ENCODE results near the gene CDCA7. TPM values are rescaled to one million over a fixed set of nuclear protein-coding genes. Genes with fewer than 3 reads are reported as not detected.
A peak's percentile ranks its signal among the peaks of the same experiment; 100 is the strongest.

CDCA7 gene
- total and polyA plus RNA-seq, 2 of the 13 experiments (the other 11 are each of a cell fraction or from before 2014, with no cell fraction given): 46.2 to 57.8 TPM

DNA sequence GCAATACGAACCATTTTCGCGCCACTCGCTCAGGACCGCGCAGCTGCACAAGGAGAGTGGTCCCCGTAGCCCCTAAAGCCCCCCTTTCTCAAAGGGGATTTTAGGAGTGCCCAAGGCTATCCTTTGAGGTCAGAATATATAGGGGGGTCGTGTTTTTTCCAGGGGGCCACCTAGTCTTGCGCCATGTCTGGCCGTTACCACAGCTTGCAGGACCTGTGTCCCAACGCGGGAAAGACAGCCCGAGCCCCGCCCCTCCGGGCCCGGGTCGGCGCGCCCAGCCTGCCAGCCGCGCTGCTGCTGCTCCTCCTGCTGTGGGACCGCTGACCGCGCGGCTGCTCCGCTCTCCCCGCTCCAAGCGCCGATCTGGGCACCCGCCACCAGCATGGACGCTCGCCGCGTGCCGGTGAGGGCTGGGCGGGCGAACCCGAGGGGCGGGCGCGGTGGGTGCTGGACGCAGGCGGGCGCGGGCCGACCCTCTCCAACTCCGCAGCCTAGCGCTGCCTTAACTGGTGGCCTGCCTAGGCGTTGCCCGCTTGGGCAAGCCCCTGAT lies at the start of gene CDCA7 (continued):
- TF ChIP-seq, protein P1, sequence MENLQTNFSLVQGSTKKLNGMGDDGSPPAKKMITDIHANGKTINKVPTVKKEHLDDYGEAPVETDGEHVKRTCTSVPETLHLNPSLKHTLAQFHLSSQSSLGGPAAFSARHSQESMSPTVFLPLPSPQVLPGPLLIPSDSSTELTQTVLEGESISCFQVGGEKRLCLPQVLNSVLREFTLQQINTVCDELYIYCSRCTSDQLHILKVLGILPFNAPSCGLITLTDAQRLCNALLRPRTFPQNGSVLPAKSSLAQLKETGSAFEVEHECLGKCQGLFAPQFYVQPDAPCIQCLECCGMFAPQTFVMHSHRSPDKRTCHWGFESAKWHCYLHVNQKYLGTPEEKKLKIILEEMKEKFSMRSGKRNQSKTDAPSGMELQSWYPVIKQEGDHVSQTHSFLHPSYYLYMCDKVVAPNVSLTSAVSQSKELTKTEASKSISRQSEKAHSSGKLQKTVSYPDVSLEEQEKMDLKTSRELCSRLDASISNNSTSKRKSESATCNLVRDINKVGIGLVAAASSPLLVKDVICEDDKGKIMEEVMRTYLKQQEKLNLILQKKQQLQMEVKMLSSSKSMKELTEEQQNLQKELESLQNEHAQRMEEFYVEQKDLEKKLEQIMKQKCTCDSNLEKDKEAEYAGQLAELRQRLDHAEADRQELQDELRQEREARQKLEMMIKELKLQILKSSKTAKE (CRISPR knock-in tag; IDR thresholded peaks at IDR 0.05; ENCODE audit: borderline replicate concordance): peak; percentile 70
- peak; percentile 99 for TF ChIP-seq KDM5B (CRISPR knock-in tag; IDR thresholded peaks at IDR 0.05; ENCODE audit: borderline replicate concordance)
- peak; percentile 78; the same call in 1 of the 2 replicates for TF ChIP-seq ZNF567 (CRISPR knock-in tag; IDR thresholded peaks at IDR 0.05; ENCODE audit: borderline replicate concordance)
- TF ChIP-seq DNMT3B (CRISPR knock-in tag; conservative IDR thresholded peaks at IDR 0.05): 0 out of 2 replicates have a peak, but pooled peaks have one; percentile 84
- TF ChIP-seq ZMYM4 (CRISPR knock-in tag; IDR thresholded peaks at IDR 0.05): peak; percentile 55; the same call in 1 of the 2 replicates
- peak; percentile 98 for TF ChIP-seq ZFP90 (CRISPR knock-in tag; IDR thresholded peaks at IDR 0.05; ENCODE audit: borderline replicate concordance)
- TF ChIP-seq, protein P2, sequence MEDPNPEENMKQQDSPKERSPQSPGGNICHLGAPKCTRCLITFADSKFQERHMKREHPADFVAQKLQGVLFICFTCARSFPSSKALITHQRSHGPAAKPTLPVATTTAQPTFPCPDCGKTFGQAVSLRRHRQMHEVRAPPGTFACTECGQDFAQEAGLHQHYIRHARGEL (CRISPR knock-in tag; IDR thresholded peaks at IDR 0.05): no peak
- peak; percentile 96 for TF ChIP-seq XRCC5 (optimal IDR thresholded peaks at IDR 0.05; ENCODE audit: low read length)
- TF ChIP-seq, protein P3, sequence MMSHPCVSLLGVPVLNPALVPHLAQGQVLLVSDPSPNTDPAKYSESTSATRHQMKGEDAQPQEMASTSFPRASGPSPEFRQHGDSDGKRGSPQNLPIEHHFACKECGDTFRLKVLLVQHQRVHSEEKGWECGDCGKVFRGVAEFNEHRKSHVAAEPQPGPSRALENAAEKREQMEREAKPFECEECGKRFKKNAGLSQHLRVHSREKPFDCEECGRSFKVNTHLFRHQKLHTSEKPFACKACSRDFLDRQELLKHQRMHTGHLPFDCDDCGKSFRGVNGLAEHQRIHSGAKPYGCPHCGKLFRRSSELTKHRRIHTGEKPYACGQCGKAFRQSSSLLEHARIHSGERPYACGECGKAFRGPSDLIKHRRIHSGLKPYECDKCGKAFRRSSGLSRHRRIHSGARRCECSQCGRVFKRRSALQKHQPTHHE (CRISPR knock-in tag; IDR thresholded peaks at IDR 0.05; ENCODE audit: borderline replicate concordance): peak; percentile 90; the same call in 1 of the 2 replicates
- TF ChIP-seq PRMT3 (CRISPR knock-in tag; IDR thresholded peaks at IDR 0.05; ENCODE audit: borderline replicate concordance, low read depth): peak; percentile 74; the same call in 1 of the 2 replicates
- TF ChIP-seq ZNF747 (CRISPR knock-in tag; IDR thresholded peaks at IDR 0.05; ENCODE audit: borderline replicate concordance): 0 out of 2 replicates have a peak, but pooled peaks have one; percentile 89
- TF ChIP-seq, protein P4, sequence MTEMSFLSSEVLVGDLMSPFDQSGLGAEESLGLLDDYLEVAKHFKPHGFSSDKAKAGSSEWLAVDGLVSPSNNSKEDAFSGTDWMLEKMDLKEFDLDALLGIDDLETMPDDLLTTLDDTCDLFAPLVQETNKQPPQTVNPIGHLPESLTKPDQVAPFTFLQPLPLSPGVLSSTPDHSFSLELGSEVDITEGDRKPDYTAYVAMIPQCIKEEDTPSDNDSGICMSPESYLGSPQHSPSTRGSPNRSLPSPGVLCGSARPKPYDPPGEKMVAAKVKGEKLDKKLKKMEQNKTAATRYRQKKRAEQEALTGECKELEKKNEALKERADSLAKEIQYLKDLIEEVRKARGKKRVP (CRISPR knock-in tag; IDR thresholded peaks at IDR 0.05): peak in 1 of 2 experiments; percentile 72; a peak in 1 of 4 replicates
- peak; percentile 82; the same call in 1 of the 2 replicates for TF ChIP-seq YEATS2 (CRISPR knock-in tag; IDR thresholded peaks at IDR 0.05; ENCODE audit: borderline replicate concordance)
- TF ChIP-seq ZNF207 (IDR thresholded peaks at IDR 0.05; ENCODE audit: borderline replicate concordance): no peak
- TF ChIP-seq, protein P5, sequence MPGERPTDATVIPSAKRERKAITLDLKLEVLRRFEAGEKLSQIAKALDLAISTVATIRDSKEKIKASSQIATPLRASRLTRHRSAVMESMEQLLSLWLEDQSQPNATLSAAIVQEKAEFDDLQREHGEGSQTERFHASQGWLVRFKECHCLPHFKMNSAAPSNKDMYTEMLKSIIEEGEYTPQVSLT (CRISPR knock-in tag; IDR thresholded peaks at IDR 0.05; ENCODE audit: borderline replicate concordance, low read depth): peak; percentile 98
- peak; percentile 57; the same call in 1 of the 2 replicates for TF ChIP-seq GABPB1 (CRISPR knock-in tag; IDR thresholded peaks at IDR 0.05)
- peak; percentile 47; the same call in 1 of the 2 replicates for TF ChIP-seq NCOR1 (IDR thresholded peaks at IDR 0.05; ENCODE audit: borderline replicate concordance, low read length)
- TF ChIP-seq HOXD1 (CRISPR knock-in tag; IDR thresholded peaks at IDR 0.05): peak; percentile 84; the same call in 1 of the 2 replicates
- TF ChIP-seq, protein P6, sequence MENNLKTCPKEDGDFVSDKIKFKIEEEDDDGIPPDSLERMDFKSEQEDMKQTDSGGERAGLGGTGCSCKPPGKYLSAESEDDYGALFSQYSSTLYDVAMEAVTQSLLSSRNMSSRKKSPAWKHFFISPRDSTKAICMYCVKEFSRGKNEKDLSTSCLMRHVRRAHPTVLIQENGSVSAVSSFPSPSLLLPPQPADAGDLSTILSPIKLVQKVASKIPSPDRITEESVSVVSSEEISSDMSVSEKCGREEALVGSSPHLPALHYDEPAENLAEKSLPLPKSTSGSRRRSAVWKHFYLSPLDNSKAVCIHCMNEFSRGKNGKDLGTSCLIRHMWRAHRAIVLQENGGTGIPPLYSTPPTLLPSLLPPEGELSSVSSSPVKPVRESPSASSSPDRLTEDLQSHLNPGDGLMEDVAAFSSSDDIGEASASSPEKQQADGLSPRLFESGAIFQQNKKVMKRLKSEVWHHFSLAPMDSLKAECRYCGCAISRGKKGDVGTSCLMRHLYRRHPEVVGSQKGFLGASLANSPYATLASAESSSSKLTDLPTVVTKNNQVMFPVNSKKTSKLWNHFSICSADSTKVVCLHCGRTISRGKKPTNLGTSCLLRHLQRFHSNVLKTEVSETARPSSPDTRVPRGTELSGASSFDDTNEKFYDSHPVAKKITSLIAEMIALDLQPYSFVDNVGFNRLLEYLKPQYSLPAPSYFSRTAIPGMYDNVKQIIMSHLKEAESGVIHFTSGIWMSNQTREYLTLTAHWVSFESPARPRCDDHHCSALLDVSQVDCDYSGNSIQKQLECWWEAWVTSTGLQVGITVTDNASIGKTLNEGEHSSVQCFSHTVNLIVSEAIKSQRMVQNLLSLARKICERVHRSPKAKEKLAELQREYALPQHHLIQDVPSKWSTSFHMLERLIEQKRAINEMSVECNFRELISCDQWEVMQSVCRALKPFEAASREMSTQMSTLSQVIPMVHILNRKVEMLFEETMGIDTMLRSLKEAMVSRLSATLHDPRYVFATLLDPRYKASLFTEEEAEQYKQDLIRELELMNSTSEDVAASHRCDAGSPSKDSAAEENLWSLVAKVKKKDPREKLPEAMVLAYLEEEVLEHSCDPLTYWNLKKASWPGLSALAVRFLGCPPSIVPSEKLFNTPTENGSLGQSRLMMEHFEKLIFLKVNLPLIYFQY (CRISPR knock-in tag; IDR thresholded peaks at IDR 0.05; ENCODE audit: borderline replicate concordance): peak; percentile 67

Measured in HepG2 (cell line).